Endodermal cell (in vitro differentiated cells): ENCODE data around the gene EFTUD2. TPM values are rescaled to one million over a fixed set of nuclear protein-coding genes. Genes with fewer than 3 reads are reported as not detected.

Experiments
- DNase-seq: peaks from one replicate; pipeline ENCODE4 v3.0.0-alpha.2; 2017
- H3K27ac ChIP-seq: 2 replicates; pipeline ENCODE4 v1.5.1; 2013; ENCODE audit warnings: mild to moderate bottlenecking, low read depth, low read length, moderate library complexity
- H3K27me3 ChIP-seq: 2 replicates; pipeline ENCODE4 v1.6.1; 2013; ENCODE audit warnings: mild to moderate bottlenecking, low read length, moderate library complexity; ENCODE audit not compliant: insufficient read depth, control insufficient read depth, poor library complexity, severe bottlenecking
- H3K36me3 ChIP-seq: 2 replicates; pipeline ENCODE4 v1.7.0; 2013; ENCODE audit warnings: mild to moderate bottlenecking, low read length, moderate library complexity; ENCODE audit not compliant: control insufficient read depth, insufficient read depth
- H3K4me1 ChIP-seq: one replicate; pipeline ENCODE4 v1.7.0; 2013; ENCODE audit warnings: low read length; ENCODE audit not compliant: control insufficient read depth, insufficient read depth
- H3K4me3 ChIP-seq: 2 replicates; pipeline ENCODE4 v1.5.1; 2013; ENCODE audit warnings: mild to moderate bottlenecking, low read length, moderate library complexity
- H3K9ac ChIP-seq: 2 replicates; pipeline ENCODE4 v1.6.1; 2013; ENCODE audit warnings: mild to moderate bottlenecking, low read length, moderate library complexity; ENCODE audit not compliant: poor library complexity, severe bottlenecking; ENCODE audit errors: extremely low read depth
- H3K9me3 ChIP-seq: 2 replicates; pipeline ENCODE4 v1.6.1; 2013; ENCODE audit warnings: mild to moderate bottlenecking, low read length, moderate library complexity; ENCODE audit not compliant: control insufficient read depth
- H3K27ac Mint-ChIP-seq: 2 replicates; pipeline ENCODE4 v1.8.0; 2020; ENCODE audit warnings: mixed read lengths
- H3K27me3 Mint-ChIP-seq: 2 replicates; pipeline ENCODE4 v1.8.0; 2021; ENCODE audit warnings: mild to moderate bottlenecking, mixed read lengths; ENCODE audit not compliant: insufficient read depth
- H3K36me3 Mint-ChIP-seq: 2 replicates; pipeline ENCODE4 v1.8.0; 2020; ENCODE audit warnings: low read depth, mixed read lengths
- H3K4me1 Mint-ChIP-seq: 2 replicates; pipeline ENCODE4 v1.8.0; 2020; ENCODE audit warnings: mixed read lengths
- H3K4me3 Mint-ChIP-seq: 2 replicates; pipeline ENCODE4 v1.8.0; 2020; ENCODE audit warnings: mild to moderate bottlenecking, moderate library complexity, mixed read lengths
- H3K9me3 Mint-ChIP-seq: 2 replicates; pipeline ENCODE4 v1.8.0; 2020; ENCODE audit warnings: mild to moderate bottlenecking, mixed read lengths
- WGBS, 2 experiments: methylation state at CpG; one replicate each; pipeline versions ENCODE4 v1.1.5 to v1.1.7; 2013; ENCODE audit warnings: missing lambda C conversion rate in 2 of 2, mixed read lengths in 1 of 2; ENCODE audit not compliant: insufficient coverage in 1 of 2, insufficient read length in 1 of 2; 5-methylcytosine and 5-hydroxymethylcytosine counted together
- total RNA-seq, 2 donors: library from RNA; stranded (reverse); fragmentation: NEBNext Ultra II Directional in 1 of 2; extraction: Animal tissue kit (Norgen Biotek cat#: 25700) in 1 of 2; gene quantifications; 2 replicates in 1 of 2; 3 replicates in 1 of 2; pipeline ENCODE4 v1.2.1, GENCODE V29; 2021
- TF ChIP-seq, protein P1 (sequence below): fragments of 200-600 bp; sonication (generic); conservative IDR thresholded peaks from 2 replicates; pipeline ENCODE4 v1.5.0; 2021; ENCODE audit warnings: antibody characterized with exemption, mild to moderate bottlenecking

EFTUD2 gene
- total RNA-seq, 2 donors from 2014 or later, result 145 to 171 TPM

- 84% methylated on average over 3 of the region's 4 CpGs; no CpG with 5 or more reads in 1 of the 2 experiments for WGBS, 2 experiments
- no peak for DNase-seq
- H3K27ac ChIP-seq, result no peak overlapping the region
- no peaks in the 10 kb centered on the region for H3K27me3 ChIP-seq
- TF ChIP-seq, protein P1, sequence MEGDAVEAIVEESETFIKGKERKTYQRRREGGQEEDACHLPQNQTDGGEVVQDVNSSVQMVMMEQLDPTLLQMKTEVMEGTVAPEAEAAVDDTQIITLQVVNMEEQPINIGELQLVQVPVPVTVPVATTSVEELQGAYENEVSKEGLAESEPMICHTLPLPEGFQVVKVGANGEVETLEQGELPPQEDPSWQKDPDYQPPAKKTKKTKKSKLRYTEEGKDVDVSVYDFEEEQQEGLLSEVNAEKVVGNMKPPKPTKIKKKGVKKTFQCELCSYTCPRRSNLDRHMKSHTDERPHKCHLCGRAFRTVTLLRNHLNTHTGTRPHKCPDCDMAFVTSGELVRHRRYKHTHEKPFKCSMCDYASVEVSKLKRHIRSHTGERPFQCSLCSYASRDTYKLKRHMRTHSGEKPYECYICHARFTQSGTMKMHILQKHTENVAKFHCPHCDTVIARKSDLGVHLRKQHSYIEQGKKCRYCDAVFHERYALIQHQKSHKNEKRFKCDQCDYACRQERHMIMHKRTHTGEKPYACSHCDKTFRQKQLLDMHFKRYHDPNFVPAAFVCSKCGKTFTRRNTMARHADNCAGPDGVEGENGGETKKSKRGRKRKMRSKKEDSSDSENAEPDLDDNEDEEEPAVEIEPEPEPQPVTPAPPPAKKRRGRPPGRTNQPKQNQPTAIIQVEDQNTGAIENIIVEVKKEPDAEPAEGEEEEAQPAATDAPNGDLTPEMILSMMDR, result no peak
- no peak overlapping the region for H3K9ac ChIP-seq
- no peaks in the 10 kb centered on the region for H3K9me3 ChIP-seq
- H3K4me1 Mint-ChIP-seq, result peaks cover 6% of the 10 kb centered on the region
- no peak overlapping the region for H3K4me3 ChIP-seq
- no peak overlapping the region for H3K27ac Mint-ChIP-seq
- peaks cover 38% of the 10 kb centered on the region for H3K36me3 ChIP-seq
- no peak overlapping the region for H3K4me3 Mint-ChIP-seq
- H3K27me3 Mint-ChIP-seq, result peaks cover 1% of the 10 kb centered on the region
- H3K4me1 ChIP-seq, result no peaks in the 10 kb centered on the region
- no peaks in the 10 kb centered on the region for H3K9me3 Mint-ChIP-seq
- peaks cover 38% of the 10 kb centered on the region for H3K36me3 Mint-ChIP-seq
These were observed 4.6 kb downstream of the EFTUD2 start for GRCh38 chr17:44894642-44895041.

GRCh38 chr17:44892250-44892649 lies 7.0 kb downstream of the EFTUD2 start:
- Histone ChIP-seq H3K36me3 (peaks cover 43% of the 10 kb centered on the region), H3K4me3 (no peak overlapping the region), H3K27me3 (no peaks in the 10 kb centered on the region), H3K4me1 (no peaks in the 10 kb centered on the region), H3K27ac (no peak overlapping the region), H3K9me3 (no peaks in the 10 kb centered on the region), H3K9ac (no peak overlapping the region)
- Mint-ChIP-seq H3K27me3 (no peaks in the 10 kb centered on the region), H3K4me1 (no peaks in the 10 kb centered on the region), H3K9me3 (no peaks in the 10 kb centered on the region), H3K4me3 (no peak overlapping the region), H3K27ac (no peak overlapping the region), H3K36me3 (peaks cover 38% of the 10 kb centered on the region)
- no peak for DNase-seq
- TF ChIP-seq, protein P1, result no peak

DNA sequence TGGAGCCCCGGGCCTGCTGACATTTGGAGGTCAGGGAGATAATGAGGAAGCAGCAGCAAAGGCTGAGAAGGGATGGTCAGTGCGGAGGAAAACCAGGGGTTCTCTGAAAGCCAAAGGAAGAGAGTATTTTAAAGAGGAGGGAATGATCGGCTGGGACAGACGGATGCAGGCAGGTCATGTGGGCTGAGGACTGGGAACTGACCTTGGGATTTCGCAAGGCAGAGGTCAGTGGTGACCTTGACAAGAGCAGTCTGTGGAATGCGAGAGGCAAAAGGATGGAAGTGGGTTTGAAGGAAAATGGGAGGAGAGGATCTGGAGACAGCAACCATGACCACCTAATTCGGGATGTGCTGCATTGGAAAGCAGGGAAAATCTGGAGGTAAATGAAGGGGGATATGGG lies 10.2 kb downstream of the EFTUD2 start:
- no peak for DNase-seq
- no peak overlapping the region for H3K27ac ChIP-seq
- no peaks in the 10 kb centered on the region for H3K4me1 Mint-ChIP-seq
- no peaks in the 10 kb centered on the region for H3K27me3 ChIP-seq
- H3K4me3 ChIP-seq, result no peak overlapping the region
- no peak overlapping the region for H3K9ac ChIP-seq
- no peaks in the 10 kb centered on the region for H3K27me3 Mint-ChIP-seq
- TF ChIP-seq, protein P1, result no peak
- no peaks in the 10 kb centered on the region for H3K9me3 Mint-ChIP-seq
- WGBS, 2 experiments, result 96 to 98% methylated on average over 7 of the region's 7 CpGs
- H3K36me3 Mint-ChIP-seq, result peaks cover 43% of the 10 kb centered on the region
- H3K36me3 ChIP-seq, result peaks cover 58% of the 10 kb centered on the region
- H3K27ac Mint-ChIP-seq, result no peak overlapping the region
- no peak overlapping the region for H3K4me3 Mint-ChIP-seq
- no peaks in the 10 kb centered on the region for H3K4me1 ChIP-seq
- no peaks in the 10 kb centered on the region for H3K9me3 ChIP-seq
